Stimulated activated CD4-positive, alpha-beta T cell treated with anti-CD3 and anti-CD28 coated beads, Interleukin-12 subunit alpha, Interleukin-12 subunit beta, amount 100 ng/mL, for 48 hours (primary cell): ENCODE results near the gene MT2A.
"Not testable (repeated sequence)": the region's sequence is repeated elsewhere in the genome, so short reads cannot be mapped to it uniquely, and the experiment has no call there.

Experiments used
- DNase-seq, 3 donors: peaks; one replicate each; pipeline ENCODE4 v3.0.0-alpha.2; 2020; ENCODE audit warnings: low read depth in 2 of 3, low spot score in 1 of 3

The MT2A gene

DNA sequence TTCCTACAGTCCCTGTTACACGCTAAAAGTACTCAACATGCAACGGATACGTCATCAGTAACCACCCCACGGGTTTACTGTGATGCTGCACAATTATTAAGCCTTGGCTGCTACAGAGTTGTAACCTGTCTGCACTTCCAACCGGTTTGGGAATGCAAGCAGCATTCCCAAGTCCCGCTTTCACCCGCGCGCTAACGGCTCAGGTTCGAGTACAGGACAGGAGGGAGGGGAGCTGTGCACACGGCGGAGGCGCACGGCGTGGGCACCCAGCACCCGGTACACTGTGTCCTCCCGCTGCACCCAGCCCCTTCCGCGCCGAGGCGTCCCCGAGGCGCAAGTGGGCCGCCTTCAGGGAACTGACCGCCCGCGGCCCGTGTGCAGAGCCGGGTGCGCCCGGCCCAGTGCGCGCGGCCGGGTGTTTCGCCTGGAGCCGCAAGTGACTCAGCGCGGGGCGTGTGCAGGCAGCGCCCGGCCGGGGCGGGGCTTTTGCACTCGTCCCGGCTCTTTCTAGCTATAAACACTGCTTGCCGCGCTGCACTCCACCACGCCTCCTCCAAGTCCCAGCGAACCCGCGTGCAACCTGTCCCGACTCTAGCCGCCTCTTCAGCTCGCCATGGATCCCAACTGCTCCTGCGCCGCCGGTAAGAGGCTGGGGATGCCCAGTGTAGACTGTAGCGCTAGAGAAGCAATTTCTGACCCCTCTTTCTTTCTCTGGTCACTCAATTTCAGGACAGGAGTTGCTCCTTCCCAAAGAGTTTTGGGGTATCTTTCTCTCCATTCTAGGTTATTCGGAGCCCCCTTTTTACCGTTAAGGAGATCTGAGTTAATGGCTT lies at the start of gene MT2A:
TSS of gene MT2A (plus strand) at position 542 of the 833 bp plus-strand sequence. CDS start at position 614, 72 bp downstream.
- peak; percentile 80 to 92 (median 84) for DNase-seq

DNA sequence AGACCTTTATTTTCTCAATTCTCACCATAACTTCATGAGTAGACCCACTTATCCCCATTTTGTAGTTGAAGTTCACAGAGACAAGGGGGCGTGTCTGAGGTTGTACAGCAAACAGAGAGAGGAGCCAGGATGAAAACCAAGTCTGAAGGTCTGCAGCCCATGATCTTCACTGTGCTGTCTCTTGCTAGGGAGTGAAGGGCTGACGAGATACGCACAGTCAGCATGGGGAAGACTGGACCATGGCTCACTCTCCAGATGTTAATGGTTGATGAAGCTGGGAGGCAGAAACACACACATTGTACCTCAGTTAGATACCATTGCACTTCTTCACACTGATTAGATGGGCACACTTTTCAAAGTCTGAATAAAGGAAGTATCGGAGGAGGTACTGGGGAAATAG lies 49.3 kb upstream of the MT2A start:
- DNase-seq: no peak

DNA sequence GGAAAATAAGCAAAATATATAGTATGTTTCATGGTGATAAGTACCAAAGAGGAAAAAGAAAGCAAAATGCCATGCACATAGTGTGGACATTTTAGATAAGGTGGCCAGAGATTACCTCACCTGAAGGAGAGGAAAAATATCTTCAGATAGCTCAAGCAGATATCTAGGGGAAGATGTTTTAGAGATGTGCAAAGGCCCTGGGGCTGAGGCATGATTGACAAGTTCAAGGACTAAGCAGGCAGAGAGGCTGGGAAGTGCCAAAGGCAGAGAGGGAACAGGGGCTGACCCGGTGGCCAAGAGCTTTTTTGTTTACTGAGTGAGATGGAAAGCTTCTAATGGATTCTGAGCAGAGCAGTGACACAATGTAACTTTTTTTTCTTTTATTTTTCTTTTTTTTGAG lies 47.9 kb upstream of the MT2A start:
- no peak for DNase-seq

DNA sequence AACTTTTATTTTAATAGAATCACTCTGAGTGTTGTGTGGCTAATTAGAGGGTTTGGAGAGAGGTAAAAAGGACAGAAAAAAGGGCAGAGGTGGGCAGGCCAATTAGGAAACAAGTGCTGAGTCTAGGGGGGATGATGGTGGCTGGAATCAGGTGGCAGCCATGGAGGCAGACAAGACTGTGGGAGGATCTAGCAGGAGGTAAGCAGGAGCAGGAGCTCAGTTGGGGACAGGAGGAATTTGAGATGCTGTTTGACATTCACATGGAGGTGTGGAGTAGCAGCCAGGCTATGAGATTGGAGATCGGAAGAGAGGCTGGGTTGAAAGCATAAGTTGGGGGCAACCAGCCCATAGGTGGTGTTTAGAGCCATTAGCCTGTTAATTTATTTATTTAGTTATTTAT lies 47.3 kb upstream of the MT2A start:
- no peak for DNase-seq

DNA sequence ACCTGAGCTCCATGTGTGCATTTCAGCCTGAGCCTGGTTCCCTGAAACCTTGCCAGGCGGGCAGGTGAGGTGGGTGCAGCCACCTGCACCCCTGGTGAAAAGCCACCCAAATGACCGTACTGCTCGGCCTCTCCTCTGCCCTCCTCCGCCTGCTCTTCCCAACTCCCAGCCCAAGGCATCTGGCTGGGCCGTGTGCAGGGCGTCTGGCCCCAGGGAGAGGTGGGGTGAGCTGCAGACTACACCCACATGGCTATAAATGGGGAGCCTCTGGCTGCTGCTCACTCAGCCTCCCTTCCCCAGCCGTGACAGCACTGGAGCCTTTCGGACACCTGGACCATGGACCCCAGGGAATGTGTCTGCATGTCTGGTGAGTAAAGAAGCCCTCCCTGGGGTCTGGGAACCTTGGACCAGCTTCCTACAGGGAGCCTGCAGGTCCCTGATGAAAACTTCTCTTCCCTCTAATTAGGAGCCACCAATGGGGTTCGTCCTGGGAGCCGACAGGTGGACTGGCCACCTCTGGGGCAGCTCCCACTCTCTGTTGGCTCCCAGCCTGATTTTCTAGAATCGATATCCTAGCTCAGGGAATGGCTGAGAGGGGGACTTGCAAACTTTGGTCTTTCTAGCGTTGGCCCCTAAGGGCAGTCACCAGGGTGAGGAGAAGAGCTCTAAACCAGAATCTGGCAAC lies 43.4 kb upstream of the MT2A start, which contains the start of gene MT4:
TSS of gene MT4 (plus strand) at position 281 of the 685 bp plus-strand sequence. CDS start at position 337, 56 bp downstream.
- no peak for DNase-seq

DNA sequence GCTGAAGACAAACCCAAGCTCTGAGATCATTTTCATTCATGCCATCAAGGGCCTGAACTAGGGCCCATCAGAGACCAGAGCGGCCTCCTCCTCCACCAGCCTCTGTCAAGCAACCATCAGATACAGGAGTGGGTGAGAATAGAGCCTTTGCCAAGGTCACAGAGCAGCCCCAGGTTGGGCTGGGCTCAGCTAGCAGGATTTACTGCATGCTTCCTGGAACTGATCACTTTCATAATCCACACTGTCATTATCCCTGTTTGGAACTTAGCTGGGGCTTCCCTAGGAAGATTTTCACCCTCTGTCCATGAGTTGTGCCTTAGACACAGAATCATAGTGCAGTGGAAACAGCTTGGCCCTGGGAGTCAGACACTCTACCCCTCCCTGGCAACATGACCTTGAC lies 38.4 kb upstream of the MT2A start:
- DNase-seq: no peak

DNA sequence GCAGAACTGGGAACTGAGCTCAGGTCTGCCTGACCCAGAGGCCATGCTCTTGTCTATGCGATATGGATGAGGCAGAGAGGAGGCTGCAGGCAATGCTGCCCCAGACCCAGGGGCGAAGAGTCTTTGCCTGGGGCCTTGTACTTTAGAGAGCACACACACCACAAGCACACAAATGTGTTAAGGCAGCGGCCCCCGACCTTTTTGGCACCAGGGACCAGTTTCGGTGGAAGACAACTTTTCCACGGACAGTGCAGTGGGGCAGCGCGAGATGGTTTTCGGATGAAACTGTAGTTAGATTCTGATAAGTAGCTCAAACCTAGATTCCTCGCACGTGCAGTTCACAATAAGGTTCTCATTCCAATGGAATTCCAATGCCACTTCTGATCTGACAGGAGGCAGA lies 36.9 kb upstream of the MT2A start:
- DNase-seq: no peak

DNA sequence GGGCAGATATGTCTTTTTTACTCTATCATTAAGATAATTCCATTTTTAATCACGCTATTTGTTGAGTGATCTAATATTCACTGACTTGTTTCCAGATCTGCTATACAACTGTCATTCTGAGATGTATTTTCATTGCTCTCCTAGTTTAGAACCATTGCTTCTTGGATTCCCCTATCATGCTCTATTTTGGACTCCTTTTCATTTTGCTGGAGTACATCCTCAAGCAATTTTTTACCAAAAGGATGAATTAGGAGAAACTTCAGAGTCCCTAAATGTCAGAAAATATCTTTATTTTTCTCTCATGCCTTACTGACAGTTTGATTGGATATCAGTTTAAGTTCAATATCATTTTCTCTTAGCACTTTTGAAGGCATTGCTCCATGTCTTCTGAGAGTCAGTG lies 33.8 kb upstream of the MT2A start:
- DNase-seq: no peak

DNA sequence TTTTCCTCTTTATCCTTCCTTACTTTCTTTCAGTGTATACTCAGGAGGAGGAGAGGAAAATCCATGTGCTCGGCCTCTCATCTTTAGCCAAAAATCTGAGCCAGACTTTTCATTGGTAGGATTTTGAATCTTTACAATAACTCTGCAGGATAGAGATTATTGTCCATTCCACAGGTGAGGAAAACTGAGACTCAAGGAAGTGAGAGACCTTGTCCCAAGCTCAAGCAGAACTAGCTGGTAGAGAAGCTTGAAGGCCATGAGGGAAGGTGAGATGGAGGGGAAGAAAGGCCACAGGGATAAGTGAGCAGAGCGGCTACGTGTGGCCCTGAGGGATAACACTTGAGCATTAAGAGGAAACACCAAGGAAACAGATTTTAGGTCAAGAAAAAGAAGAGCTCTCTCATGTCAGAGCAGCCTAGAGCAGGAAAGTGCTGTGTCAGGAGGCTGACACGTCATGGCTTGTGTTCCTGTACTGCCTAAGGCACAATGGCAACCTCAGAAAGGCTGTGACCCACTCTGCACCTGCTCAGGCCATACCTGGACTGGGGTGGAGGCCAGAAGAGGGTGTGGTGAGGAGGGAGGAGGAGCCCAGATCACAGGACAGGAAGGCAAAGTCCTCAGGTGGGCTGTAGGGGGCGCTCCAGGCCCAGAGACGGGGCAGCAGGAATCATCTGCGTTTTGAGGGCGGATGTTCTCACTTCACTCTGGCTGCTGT lies 31.6 kb upstream of the MT2A start:
- peak; percentile 78 to 82 (median 80) for DNase-seq

DNA sequence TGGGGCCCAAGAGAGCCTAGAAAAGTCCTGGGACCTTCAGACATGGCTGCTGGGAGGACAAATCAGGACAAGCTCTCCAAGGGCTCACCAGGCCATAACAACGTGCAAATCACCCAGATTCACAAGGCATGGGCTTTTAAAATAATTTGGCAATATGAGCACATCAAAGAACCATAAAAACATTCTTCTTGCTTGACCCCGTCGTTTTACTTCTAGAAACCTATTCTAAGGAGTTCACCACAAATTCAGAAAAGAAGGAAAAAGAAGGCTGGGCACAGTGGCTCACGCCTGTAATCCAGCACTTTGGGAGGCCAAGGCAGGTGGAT lies 31.1 kb upstream of the MT2A start:
- DNase-seq: no peak

DNA sequence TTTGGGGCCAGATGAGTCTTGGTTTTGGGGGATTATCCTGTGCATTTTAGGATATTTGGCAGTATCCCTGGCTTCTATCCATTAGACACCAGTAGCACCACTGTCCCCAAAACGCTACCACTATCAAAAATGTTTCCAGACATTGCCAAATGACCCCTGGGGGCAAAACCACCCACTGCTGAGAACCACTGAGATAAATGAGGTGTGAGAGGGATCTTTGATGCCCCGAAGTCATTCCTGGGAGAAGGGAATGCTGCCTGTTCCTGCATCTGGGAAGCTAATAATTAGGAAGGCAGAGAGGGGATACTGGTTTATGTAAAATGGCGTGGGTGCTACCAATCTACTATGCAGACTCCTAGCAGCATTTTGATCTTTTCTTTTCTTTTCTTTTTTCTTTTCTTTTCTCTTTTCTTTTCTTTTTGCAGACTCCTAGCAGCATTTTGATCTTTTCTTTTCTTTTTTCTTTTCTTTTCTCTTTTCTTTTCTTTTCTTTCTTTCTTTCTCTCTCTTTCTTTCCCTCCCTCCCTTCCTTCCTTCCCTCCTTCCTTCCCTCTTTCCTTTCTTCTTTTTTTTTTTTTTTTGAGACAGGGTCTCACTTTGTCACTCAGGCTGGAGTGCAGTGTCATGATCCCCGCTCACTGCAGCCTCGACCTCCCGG lies 27.9 kb upstream of the MT2A start:
- DNase-seq: no peak

DNA sequence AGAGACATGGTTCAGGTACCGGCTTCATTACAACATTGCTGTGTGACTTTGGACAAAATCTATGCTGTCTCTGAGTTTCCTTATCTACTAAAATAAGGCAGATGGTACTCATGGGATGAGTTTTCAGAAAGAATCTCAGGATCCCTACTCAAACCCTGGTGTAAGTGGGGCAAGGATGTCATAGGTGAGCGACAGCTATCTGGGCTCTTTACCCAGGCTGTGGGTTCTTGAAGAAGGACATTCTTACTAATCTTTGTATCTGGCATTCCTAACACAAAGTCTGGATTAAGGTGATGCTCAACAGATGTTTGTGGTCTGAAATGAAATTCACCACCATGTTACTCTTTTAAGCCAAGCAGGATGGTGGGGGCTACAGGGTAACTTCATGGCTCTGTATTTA lies 25.5 kb upstream of the MT2A start:
- not testable (repeated sequence) for DNase-seq

DNA sequence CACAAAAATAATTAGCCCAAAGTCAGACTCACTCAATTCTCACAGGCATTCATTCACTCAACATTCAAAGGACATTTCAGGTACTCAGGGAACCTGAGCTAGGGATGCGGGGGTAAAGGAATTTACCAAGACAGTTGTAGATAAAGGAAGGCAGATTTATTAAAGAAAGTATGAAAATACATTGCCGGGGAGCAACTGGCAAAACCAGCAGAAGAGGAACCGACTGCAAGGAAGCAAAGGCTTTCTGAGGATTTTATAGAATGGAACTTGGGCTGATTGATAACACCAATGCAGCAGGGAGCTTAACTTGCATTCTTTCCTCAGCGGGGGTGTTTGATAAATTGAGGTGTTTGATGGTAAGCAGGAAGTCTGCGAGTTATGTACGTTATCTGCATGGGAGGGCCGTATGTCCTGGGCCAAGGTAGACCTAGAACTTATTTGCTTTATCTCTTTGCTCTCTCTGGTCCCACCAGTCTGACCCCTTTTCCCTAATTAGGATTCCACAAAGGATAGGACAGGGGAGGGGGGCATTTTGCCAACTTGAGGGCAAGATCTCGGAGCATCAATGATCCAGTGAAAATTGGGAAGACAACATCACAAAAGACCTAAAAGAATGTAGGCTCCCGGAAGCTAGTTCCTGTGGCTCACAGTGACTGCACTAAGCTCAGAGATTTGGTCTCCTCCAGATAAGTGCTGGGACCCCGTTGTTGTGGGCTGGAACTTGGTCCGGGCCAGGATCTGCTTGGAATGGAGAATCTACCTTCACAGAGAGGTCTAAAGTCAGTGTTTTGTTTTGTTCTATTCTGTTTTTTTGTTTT lies 24.8 kb upstream of the MT2A start:
- no peak for DNase-seq

DNA sequence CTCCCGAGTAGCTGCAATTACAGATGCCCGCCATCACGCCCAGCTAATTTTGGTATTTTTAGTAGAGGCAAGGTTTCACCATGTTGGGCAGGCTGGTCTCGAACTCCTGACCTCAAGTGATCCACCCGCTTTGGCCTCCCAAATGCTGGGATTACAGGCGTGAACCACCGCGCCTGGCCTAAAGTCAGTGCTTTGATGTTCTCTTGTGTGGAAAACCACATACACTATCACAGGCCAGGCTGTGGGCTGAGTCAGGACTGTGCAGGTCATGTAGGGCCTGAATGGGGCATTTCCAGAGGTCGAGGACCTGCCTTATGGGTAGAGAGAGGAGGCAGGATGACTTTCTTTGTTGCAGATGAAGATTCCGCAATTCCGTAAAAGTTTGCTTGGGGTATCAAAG lies 24.1 kb upstream of the MT2A start:
- no peak for DNase-seq

DNA sequence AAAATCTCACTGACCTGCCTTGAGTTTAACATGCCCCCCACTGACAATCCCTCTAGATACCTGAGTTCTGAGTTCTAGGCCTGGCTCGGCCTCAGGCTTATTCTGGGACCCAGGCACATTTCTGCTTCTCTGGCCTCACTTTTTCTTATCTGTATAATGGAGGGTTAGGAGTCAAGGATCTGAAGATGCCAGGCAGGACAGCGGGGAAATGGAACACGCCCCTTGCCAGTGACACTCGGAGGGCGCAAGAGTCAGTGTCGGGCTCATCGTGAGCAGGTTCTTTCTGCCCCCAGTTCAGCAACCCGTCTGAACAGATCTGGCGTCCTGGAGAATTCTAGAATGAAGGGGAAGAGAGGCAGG lies 19.6 kb upstream of the MT2A start:
- DNase-seq: no peak

DNA sequence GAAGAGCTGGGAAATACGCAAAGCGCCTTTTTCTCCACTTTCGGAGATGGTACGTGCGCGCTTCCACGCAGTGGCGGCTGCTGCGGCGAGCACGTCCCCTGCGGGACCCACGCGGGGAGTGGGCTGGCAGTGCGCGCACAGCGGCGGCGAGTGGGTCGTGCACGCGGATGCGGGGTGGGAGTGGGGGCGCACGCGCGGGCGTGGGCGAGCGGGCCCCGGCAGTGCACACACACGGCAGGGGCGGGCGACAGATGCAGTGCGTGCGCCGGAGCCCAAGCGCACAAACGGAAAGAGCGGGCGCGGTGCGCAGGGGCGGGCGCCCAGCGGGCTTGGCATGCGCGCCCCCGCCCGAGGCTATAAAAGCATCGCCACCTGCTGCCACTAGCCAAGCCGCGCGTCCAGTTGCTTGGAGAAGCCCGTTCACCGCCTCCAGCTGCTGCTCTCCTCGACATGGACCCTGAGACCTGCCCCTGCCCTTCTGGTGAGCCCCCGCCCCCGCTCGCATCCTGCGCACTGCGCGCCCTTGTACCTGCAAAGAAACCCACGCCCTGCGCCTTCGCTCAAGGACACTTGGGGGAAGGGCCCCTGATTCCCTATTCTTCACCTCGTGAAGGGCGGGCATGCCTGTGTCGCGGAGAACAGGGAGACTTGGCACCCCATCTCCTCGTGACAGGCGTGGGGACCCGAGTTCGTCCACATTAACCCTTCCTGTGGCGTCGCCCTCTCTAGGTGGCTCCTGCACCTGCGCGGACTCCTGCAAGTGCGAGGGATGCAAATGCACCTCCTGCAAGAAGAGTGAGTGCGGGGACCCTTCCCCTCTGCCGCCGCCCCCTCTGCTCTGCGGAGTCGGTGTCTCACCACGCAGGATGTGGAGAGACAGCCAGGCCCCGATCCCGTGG lies 19.0 kb upstream of the MT2A start, which contains the start of gene MT3:
TSS of gene MT3 (plus strand) at position 388 of the 899 bp plus-strand sequence. CDS start at position 451, 63 bp downstream.
- no peak for DNase-seq

DNA sequence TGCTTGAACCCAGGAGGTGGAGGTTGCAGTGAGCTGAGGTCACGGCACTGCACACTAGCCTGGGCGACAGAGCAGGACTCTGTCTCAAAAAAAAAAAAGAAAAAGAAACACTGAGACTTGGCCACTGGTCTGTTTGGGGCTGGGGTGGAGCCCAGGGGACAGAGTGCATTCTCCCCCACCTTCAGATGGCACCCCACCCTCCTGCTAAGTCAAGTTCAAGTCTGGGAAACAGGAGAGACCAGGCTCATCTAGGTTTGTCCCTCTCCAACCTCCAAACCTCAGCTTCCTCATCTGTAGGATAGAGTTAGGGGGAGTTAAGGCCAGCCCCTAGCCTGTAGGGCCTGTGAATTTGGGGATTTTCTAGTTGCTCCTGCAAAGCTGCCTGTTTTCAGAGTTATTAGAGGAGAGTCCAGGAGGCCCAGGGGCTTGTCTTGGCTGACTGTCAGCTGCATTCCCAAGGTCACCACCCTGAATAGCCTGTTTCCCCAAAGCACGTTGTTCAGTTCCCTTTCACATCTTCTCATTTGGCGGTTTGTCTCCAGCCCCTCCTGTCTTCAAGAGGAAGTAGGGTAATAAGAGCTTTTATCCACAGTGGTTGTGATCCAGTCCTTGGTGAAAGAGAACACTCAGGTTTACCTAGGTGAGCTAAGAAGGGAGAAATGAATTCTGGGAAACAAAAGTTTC lies 16.9 kb upstream of the MT2A start:
- DNase-seq: no peak

DNA sequence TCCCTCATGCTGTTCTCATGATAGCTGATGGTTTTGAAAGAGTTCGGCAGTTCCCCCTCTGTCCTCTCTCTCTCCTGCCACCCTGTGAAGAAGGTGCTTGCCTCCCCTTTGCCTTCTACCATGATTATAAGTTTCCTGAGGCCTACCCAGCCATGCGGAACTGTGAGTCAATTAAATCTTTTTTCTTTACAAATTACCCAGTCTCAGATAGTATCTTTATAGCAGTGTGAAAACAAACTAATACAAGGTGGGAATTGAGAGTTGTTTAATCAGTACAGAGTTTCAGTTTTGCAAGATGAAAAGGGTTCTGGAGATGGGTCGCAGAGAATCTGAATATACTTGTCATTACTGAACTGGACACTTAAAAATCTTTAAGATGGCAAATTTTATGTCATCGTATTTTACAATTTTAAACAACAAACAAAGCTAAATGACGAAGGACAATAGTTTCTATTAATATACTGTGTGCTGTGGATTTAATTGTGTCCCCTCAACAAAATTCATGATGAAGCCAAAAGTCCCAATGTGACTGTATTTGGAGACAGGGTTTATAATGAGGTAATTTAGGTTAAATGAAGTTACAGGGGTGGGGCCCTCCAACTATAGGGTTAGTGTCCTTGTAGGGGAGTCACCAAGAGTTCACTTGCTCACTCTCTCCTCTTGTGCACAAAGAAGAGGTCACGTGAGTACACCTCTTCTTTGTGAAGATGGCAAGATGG lies 14.7 kb upstream of the MT2A start:
- DNase-seq: no peak
